GM12864 (cell line): ENCODE results near the gene AIG1.

Source experiments
- DNase-seq: peaks from one replicate; pipeline ENCODE4 v3.0.0-alpha.2; 2011; ENCODE audit warnings: low read depth
- H3K4me3 ChIP-seq: 2 replicates; pipeline ENCODE4 v1.5.1; 2011; ENCODE audit warnings: mild to moderate bottlenecking, low read depth, low read length, control low read depth
- TF ChIP-seq, protein P1 (sequence below): IDR thresholded peaks from 2 replicates; pipeline ENCODE4 v1.5.1; 2011; ENCODE audit warnings: low read depth, mild to moderate bottlenecking, moderate library complexity, low read length, control low read depth, inconsistent platforms; ENCODE audit errors: missing control alignments

The AIG1 gene

DNA sequence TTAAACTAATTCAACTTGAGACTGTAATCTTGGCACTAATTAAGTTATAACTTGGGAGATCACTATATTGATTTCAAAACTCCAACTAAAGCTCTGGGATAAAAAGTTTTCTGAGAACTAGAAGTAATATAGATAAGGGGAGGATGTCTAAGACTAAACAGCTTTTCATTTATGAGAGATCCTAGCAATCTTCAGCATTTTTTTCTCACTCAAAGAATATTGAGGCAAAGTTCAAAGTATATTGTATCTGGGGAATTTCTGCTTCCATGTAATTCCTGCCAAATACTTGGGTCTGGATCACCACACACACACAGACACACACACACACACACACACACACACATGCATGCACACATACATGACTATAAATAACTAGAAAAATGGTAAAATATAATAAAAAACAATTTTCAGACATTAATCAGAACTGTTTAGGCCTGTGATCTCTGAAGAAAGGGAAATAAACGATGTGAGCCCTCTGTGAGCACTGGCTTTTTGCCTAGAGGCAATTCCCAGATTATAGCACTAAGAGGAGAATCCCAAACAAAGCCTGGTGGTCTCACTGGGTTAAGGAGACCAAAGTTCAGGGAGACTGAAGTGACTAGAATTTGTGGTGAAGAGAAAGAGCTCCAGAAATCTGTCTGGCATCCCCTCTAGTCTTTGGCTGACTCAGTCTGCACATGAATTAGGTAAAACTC, 297.0 kb downstream of the AIG1 start:
- no peak for DNase-seq
- TF ChIP-seq, protein P1, sequence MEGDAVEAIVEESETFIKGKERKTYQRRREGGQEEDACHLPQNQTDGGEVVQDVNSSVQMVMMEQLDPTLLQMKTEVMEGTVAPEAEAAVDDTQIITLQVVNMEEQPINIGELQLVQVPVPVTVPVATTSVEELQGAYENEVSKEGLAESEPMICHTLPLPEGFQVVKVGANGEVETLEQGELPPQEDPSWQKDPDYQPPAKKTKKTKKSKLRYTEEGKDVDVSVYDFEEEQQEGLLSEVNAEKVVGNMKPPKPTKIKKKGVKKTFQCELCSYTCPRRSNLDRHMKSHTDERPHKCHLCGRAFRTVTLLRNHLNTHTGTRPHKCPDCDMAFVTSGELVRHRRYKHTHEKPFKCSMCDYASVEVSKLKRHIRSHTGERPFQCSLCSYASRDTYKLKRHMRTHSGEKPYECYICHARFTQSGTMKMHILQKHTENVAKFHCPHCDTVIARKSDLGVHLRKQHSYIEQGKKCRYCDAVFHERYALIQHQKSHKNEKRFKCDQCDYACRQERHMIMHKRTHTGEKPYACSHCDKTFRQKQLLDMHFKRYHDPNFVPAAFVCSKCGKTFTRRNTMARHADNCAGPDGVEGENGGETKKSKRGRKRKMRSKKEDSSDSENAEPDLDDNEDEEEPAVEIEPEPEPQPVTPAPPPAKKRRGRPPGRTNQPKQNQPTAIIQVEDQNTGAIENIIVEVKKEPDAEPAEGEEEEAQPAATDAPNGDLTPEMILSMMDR, result no peak

DNA sequence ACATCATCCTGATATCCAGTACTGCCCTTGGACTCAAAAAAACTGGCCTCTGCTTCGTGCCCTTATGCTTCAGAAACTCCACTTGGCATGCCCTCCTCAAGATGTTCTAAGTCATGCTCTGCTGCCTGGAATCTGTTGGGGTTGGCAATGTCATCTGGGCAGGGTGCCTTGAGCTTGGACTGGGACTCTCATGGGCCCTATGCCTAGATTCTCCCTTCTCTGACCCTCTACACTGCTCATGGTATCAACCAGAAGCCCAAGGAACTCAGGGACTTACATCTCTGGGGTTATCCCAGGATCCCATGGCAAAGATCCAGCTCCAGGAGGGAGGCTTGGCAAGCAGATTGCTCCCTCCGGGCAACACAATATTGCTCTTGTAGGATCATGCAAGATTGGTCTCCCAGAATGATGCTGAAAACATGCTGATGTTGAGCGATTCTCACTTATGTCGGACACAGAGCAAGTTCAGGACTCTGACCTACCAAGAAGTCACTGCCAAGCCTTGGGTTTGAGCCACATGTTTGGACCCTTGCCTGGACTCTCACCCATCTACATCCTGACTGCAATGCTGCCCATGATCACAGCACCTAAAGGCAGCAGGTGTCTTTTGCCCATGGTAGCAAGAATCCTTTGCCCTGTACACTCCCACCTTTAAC, 301.0 kb downstream of the AIG1 start:
- TF ChIP-seq, protein P1, result no peak
- H3K4me3 ChIP-seq, result no peak overlapping the region
- no peak for DNase-seq

More for the DNA sequence above, 297.0 kb downstream of the AIG1 start:
- H3K4me3 ChIP-seq, result no peak overlapping the region

DNA sequence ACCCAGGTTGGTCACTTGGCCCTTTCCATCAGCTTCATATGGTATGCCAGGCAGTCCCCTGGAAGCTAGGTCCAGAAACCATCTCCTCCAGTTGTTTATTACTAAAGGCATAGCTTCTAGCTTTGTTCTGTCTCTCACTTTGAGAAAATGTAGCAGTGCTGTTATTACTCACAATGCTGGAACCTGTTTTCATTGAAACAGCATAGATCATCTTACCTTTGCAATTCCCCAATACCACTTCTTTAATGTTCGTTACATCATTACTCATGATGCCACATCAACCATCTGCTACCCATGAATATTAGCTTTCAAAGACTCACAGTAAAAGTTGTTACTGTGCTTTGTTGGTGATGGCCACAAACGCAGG, 301.5 kb downstream of the AIG1 start:
- TF ChIP-seq, protein P1, result no peak
- no peak for DNase-seq
- H3K4me3 ChIP-seq, result no peak overlapping the region

DNA sequence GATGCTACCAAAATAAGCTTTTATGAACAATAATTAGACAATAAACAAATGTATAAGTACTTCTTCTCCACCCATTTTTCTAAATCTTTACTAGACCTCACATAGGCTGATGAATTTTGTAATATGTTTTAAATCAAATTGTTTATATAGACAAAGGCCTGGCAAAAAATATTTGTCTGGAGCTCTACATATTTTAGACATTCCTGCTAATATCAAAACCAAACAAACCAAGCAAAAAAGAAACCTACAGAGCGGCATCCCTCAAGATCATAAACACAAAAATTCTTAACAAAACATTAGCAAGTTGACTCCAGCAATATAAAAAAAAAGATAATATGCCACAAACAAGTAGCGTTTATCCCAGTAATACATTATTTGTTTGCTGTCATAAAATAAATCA, 302.6 kb downstream of the AIG1 start:
- H3K4me3 ChIP-seq, result no peak overlapping the region
- TF ChIP-seq, protein P1, result no peak
- no peak for DNase-seq

DNA sequence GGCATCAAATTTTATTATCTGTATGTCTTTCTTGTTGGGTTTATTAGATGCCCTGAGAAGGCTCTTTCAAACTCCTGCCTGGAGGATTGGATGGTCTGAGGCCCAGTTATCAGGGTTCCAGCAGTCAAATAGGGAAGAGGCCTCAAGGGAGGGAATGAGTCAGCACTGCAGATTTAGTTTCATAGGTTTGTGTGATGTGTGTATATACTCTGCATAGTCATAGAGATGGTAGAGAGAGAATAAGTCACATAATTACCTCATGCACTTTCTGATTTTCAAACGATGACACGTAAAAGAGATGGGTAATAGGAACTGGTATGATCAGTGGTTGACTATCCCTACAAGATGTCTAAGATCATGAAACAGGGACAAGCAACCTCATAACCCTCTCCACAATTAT, 307.7 kb downstream of the AIG1 start:
- DNase-seq, result peak; percentile 51
- H3K4me3 ChIP-seq, result no peak overlapping the region
- TF ChIP-seq, protein P1, result no peak

DNA sequence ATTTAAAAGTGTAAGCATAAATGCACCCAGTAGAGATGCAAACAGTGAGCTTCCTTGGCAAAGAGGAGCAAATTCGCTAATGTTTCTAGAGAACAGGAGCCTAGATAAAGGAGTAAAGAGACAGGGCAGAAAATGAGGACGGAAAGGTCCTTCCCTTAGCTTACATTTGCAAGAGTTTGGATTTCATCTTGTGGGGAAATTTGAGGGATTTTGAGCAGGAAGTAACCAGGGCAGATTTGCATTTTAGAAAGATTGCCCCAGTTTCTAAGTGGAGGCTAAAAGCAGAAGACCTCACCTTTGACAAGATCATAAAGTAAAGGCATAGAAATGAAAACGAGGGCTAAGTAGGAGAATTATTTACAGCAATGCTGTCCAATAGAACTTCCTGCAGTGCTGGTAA, 309.3 kb downstream of the AIG1 start:
- no peak for DNase-seq
- TF ChIP-seq, protein P1, result no peak
- no peak overlapping the region for H3K4me3 ChIP-seq
